ENCODE measurements around the gene CDH6. TPM values are rescaled to one million over a fixed set of nuclear protein-coding genes. Genes with fewer than 3 reads are reported as not detected.

Gene CDH6
- total and polyA plus RNA-seq, 2 donors (not counting 3 experiments of a cell fraction or from before 2014, with no cell fraction given) = 0.06 TPM; not detected in 1

DNA sequence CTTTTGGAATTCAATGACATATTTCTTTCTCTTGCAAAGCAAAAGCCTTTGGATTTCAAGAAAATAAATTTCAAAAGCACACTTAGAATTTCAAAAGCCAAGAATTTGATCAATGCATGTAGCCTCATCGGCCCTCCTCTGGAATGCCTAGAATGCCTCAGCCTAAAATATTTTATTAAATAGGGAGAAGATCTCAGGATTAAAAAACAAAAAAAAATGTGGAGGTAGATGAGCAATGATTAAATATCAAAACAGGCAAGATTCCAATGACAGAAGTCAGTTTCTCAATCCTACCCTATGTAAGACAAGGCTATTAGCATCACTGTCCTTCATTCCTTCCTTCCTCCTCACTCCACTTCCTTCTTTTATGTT lies 169.0 kb downstream of the CDH6 start:
- Histone ChIP-seq H3K27ac (ENCODE audit: insufficient read depth, low read depth, low read length) (no peak overlapping the region), H3K27me3 (ENCODE audit: control insufficient read depth in 2 of 2, insufficient read depth in 2 of 2, low read length in 2 of 2) (no peaks in the 10 kb centered on the region), H3K9me1 (replicated peaks; ENCODE audit: control insufficient read depth, extremely low read depth, insufficient read depth, low read length) (no peaks in the 10 kb centered on the region), H3K9ac (replicated peaks; ENCODE audit: extremely low read depth, insufficient read depth, low read length) (no peak overlapping the region), H3K79me2 (ENCODE audit: control insufficient read depth, insufficient read depth, low read length) (no peaks in the 10 kb centered on the region), H3K4me2 (ENCODE audit: insufficient read depth, low read length) (no peak overlapping the region), H3K4me1 (ENCODE audit: control insufficient read depth, extremely low read depth, insufficient read depth, low read length) (no peaks in the 10 kb centered on the region), H3K4me3 (replicated peaks in 1 of 3; ENCODE audit: insufficient read depth in 1 of 3, low read depth in 1 of 3, low read length in 3 of 3) (no peak overlapping the region), H4K20me1 (replicated peaks; ENCODE audit: control insufficient read depth, extremely low read depth, insufficient read depth, low read length) (no peaks in the 10 kb centered on the region), H3K9me3 (replicated peaks; ENCODE audit: control insufficient read depth, insufficient read depth, low read length) (no peaks in the 10 kb centered on the region), H2AFZ (ENCODE audit: low read depth, low read length) (no peak overlapping the region), H3K36me3 (ENCODE audit: control insufficient read depth in 2 of 2, extremely low read depth in 1 of 2, insufficient read depth in 2 of 2, low read length in 2 of 2) (no peaks in the 10 kb centered on the region)
- CTCF ChIA-PET = no interaction called here
- no peak for FAIRE-seq
- no peak for DNase-seq (ENCODE audit: low read depth, low spot score)
- POLR2A ChIA-PET = no interaction called here
- intact Hi-C loops (cut with micrococcal nuclease) = no loop called here
- no peak for TF ChIP-seq EZH2 (IDR thresholded peaks at IDR 0.05; ENCODE audit: borderline replicate concordance, low read depth, low read length, severe bottlenecking)
- TF ChIP-seq POLR2A (IDR thresholded peaks at IDR 0.05; ENCODE audit: low read depth, low read length) = no peak
- TF ChIP-seq POLR2AphosphoS5 (IDR thresholded peaks at IDR 0.05; ENCODE audit: insufficient read depth, low read depth, low read length) = no peak
- no peak for TF ChIP-seq MYC (IDR thresholded peaks at IDR 0.05; ENCODE audit: low read depth, low read length)
- BruUV-seq (replicated peaks) = no TSS peak
- dilution Hi-C loops (cut with MboI; ENCODE audit: extremely low pct_ligation_motif_present, low sequenced_read_pairs) = no loop called here

DNA sequence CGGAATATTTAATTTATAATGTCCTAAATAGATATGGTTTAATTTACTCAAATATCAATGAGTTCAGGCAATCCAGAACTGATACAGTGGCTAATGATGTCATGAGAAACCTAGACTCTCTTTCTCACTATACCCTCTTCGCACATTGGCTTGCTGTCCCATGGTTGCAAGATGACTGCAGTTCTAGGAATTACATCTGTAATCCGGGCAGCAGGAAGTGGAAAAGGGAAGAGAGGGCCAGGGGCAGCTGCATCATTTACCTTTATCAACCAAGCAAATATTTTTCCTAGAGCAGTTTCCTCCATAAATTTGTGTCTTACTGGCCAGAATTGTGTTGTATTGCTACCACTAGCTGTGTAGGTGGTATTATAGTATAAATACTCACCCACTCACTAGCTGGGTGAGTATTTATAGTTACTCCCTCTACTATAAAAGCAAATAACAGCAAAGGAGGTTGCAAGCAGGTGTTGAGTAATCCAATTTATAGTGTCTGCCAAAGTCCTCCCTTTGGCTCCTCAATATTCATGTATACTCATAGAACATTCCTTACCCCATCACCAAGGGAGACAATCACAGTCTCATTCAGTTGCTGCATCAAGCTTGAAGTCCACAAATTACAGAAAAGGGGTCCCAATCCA lies 169.6 kb downstream of the CDH6 start:
- Histone ChIP-seq H3K79me2 (ENCODE audit: control insufficient read depth, insufficient read depth, low read length) (no peaks in the 10 kb centered on the region), H4K20me1 (replicated peaks; ENCODE audit: control insufficient read depth, extremely low read depth, insufficient read depth, low read length) (no peaks in the 10 kb centered on the region), H3K4me1 (ENCODE audit: control insufficient read depth, extremely low read depth, insufficient read depth, low read length) (no peaks in the 10 kb centered on the region), H3K4me3 (replicated peaks in 1 of 3; ENCODE audit: insufficient read depth in 1 of 3, low read depth in 1 of 3, low read length in 3 of 3) (no peak overlapping the region), H3K36me3 (ENCODE audit: control insufficient read depth in 2 of 2, extremely low read depth in 1 of 2, insufficient read depth in 2 of 2, low read length in 2 of 2) (no peaks in the 10 kb centered on the region), H3K27me3 (ENCODE audit: control insufficient read depth in 2 of 2, insufficient read depth in 2 of 2, low read length in 2 of 2) (no peaks in the 10 kb centered on the region), H2AFZ (ENCODE audit: low read depth, low read length) (no peak overlapping the region), H3K27ac (ENCODE audit: insufficient read depth, low read depth, low read length) (no peak overlapping the region), H3K9me1 (replicated peaks; ENCODE audit: control insufficient read depth, extremely low read depth, insufficient read depth, low read length) (no peaks in the 10 kb centered on the region), H3K4me2 (ENCODE audit: insufficient read depth, low read length) (no peak overlapping the region), H3K9me3 (replicated peaks; ENCODE audit: control insufficient read depth, insufficient read depth, low read length) (no peaks in the 10 kb centered on the region), H3K9ac (replicated peaks; ENCODE audit: extremely low read depth, insufficient read depth, low read length) (no peak overlapping the region)
- TF ChIP-seq POLR2AphosphoS5 (IDR thresholded peaks at IDR 0.05; ENCODE audit: insufficient read depth, low read depth, low read length) = no peak
- TF ChIP-seq MYC (IDR thresholded peaks at IDR 0.05; ENCODE audit: low read depth, low read length) = no peak
- TF ChIP-seq EZH2 (IDR thresholded peaks at IDR 0.05; ENCODE audit: borderline replicate concordance, low read depth, low read length, severe bottlenecking) = no peak
- no peak for TF ChIP-seq POLR2A (IDR thresholded peaks at IDR 0.05; ENCODE audit: low read depth, low read length)
- TF ChIP-seq, protein P1, sequence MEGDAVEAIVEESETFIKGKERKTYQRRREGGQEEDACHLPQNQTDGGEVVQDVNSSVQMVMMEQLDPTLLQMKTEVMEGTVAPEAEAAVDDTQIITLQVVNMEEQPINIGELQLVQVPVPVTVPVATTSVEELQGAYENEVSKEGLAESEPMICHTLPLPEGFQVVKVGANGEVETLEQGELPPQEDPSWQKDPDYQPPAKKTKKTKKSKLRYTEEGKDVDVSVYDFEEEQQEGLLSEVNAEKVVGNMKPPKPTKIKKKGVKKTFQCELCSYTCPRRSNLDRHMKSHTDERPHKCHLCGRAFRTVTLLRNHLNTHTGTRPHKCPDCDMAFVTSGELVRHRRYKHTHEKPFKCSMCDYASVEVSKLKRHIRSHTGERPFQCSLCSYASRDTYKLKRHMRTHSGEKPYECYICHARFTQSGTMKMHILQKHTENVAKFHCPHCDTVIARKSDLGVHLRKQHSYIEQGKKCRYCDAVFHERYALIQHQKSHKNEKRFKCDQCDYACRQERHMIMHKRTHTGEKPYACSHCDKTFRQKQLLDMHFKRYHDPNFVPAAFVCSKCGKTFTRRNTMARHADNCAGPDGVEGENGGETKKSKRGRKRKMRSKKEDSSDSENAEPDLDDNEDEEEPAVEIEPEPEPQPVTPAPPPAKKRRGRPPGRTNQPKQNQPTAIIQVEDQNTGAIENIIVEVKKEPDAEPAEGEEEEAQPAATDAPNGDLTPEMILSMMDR (IDR thresholded peaks at IDR 0.05; ENCODE audit: extremely low read depth in 1 of 2, insufficient read depth in 1 of 2, low read depth in 1 of 2, low read length in 2 of 2) = no peak
- TF ChIP-seq JUN (IDR thresholded peaks at IDR 0.05; ENCODE audit: borderline replicate concordance, insufficient read depth, insufficient read length, low read depth) = no peak
- no peak for TF ChIP-seq FOS (IDR thresholded peaks at IDR 0.05; ENCODE audit: borderline replicate concordance, insufficient read depth, low read length)
- TF ChIP-seq GATA2 (IDR thresholded peaks at IDR 0.05; ENCODE audit: insufficient read depth, insufficient read length, low read depth, low read length) = no peak
- TF ChIP-seq, protein P2, sequence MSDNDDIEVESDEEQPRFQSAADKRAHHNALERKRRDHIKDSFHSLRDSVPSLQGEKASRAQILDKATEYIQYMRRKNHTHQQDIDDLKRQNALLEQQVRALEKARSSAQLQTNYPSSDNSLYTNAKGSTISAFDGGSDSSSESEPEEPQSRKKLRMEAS (IDR thresholded peaks at IDR 0.05; ENCODE audit: insufficient read depth, insufficient read length) = no peak
- intact Hi-C loops (cut with micrococcal nuclease) (no loop called here), dilution Hi-C loops (cut with MboI; ENCODE audit: extremely low pct_ligation_motif_present, low sequenced_read_pairs) (no loop called here)
- POLR2A ChIA-PET = no interaction called here
- FAIRE-seq = no peak
- no TSS peak for BruUV-seq (replicated peaks)
- DNase-seq (ENCODE audit: low read depth, low spot score) = no peak
- CTCF ChIA-PET = no interaction called here
